Mammary epithelial cell (primary cell): Measurements from ENCODE around the gene MACIR.

Experiments used
- EZH2 ChIP-seq: IDR thresholded peaks from 2 replicates; pipeline ENCODE4 v1.6.1; 2012; ENCODE audit warnings: low read length, inconsistent platforms, borderline replicate concordance
- TF ChIP-seq, protein P1 (sequence below), 2 donors: IDR thresholded peaks in 1 of 2; conservative IDR thresholded peaks in 1 of 2; 2 replicates each; pipeline ENCODE4 v1.5.1; 2011 to 2012; ENCODE audit warnings: inconsistent platforms in 2 of 2, low read length in 2 of 2, mild to moderate bottlenecking in 2 of 2, control low read depth in 1 of 2, low read depth in 1 of 2; ENCODE audit not compliant: insufficient read depth in 1 of 2; ENCODE audit errors: extremely low read depth in 1 of 2

DNA sequence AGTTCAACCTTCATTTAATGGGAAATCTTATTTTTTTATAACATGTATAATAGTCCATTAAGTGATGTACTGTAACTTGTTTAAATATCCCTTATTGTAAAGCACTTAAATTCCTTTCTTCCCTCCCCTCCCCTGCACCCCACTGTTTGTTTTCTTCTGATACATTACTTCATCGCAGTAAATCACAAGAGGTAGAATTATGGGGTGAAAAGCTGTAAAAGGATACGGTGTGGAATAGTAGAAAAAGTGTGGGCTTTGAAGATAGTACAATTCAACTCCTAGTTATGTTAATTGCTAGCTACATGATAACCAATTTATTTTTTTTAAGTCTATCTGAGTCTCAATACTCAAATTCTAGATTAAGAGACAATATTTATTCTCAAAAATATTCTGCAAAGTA, 41.9 kb upstream of the MACIR start:
- TF ChIP-seq EZH2: no peak
- TF ChIP-seq, protein P1, sequence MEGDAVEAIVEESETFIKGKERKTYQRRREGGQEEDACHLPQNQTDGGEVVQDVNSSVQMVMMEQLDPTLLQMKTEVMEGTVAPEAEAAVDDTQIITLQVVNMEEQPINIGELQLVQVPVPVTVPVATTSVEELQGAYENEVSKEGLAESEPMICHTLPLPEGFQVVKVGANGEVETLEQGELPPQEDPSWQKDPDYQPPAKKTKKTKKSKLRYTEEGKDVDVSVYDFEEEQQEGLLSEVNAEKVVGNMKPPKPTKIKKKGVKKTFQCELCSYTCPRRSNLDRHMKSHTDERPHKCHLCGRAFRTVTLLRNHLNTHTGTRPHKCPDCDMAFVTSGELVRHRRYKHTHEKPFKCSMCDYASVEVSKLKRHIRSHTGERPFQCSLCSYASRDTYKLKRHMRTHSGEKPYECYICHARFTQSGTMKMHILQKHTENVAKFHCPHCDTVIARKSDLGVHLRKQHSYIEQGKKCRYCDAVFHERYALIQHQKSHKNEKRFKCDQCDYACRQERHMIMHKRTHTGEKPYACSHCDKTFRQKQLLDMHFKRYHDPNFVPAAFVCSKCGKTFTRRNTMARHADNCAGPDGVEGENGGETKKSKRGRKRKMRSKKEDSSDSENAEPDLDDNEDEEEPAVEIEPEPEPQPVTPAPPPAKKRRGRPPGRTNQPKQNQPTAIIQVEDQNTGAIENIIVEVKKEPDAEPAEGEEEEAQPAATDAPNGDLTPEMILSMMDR (conservative IDR thresholded peaks at IDR 0.05 in 1 of 2, IDR thresholded peaks at IDR 0.05 in 1 of 2; ENCODE audit: extremely low read depth in 1 of 2, insufficient read depth in 1 of 2, low read depth in 1 of 2, low read length in 2 of 2): no peak
